Right kidney (tissue), 1 donor: ENCODE data around the gene VCAN.

Source experiments
- DNase-seq: peaks from one replicate; pipeline ENCODE4 v3.0.0-alpha.2; 2016

VCAN gene

DNA sequence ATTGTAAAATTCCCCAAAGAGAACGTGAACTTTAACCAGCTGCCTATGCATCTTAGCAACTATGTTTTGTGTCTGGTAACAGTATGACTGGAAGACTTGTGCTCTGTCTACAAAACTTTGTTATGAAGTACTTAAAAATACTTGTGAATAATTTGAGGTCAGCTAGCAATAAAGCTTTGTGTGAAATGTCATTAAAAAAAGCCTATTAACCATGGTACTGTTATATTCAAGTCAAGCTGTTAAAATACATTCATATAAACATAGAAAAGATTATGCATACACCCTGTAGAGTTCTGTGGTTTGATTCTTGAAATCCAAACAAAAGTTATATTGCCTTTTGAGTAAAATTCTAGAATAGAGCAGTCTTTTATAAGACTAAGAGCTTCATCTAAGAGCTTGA lies 60.1 kb downstream of the VCAN start:
- DNase-seq = no peak

DNA sequence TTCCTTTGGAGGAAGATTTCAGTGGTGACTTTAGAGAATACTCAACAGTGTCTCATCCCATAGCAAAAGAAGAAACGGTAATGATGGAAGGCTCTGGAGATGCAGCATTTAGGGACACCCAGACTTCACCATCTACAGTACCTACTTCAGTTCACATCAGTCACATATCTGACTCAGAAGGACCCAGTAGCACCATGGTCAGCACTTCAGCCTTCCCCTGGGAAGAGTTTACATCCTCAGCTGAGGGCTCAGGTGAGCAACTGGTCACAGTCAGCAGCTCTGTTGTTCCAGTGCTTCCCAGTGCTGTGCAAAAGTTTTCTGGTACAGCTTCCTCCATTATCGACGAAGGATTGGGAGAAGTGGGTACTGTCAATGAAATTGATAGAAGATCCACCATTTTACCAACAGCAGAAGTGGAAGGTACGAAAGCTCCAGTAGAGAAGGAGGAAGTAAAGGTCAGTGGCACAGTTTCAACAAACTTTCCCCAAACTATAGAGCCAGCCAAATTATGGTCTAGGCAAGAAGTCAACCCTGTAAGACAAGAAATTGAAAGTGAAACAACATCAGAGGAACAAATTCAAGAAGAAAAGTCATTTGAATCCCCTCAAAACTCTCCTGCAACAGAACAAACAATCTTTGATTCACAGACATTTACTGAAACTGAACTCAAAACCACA lies 67.4 kb downstream of the VCAN start:
- DNase-seq = no peak

DNA sequence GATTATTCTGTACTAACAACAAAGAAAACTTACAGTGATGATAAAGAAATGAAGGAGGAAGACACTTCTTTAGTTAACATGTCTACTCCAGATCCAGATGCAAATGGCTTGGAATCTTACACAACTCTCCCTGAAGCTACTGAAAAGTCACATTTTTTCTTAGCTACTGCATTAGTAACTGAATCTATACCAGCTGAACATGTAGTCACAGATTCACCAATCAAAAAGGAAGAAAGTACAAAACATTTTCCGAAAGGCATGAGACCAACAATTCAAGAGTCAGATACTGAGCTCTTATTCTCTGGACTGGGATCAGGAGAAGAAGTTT lies 67.9 kb downstream of the VCAN start:
- DNase-seq = no peak

DNA sequence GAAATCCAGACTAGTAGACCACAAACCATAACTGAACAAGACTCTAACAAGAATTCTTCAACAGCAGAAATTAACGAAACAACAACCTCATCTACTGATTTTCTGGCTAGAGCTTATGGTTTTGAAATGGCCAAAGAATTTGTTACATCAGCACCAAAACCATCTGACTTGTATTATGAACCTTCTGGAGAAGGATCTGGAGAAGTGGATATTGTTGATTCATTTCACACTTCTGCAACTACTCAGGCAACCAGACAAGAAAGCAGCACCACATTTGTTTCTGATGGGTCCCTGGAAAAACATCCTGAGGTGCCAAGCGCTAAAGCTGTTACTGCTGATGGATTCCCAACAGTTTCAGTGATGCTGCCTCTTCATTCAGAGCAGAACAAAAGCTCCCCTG lies 68.6 kb downstream of the VCAN start:
- DNase-seq = no peak

DNA sequence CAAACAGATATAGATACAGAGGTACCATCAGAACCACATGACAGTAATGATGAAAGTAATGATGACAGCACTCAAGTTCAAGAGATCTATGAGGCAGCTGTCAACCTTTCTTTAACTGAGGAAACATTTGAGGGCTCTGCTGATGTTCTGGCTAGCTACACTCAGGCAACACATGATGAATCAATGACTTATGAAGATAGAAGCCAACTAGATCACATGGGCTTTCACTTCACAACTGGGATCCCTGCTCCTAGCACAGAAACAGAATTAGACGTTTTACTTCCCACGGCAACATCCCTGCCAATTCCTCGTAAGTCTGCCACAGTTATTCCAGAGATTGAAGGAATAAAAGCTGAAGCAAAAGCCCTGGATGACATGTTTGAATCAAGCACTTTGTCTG lies 69.2 kb downstream of the VCAN start:
- no peak for DNase-seq

DNA sequence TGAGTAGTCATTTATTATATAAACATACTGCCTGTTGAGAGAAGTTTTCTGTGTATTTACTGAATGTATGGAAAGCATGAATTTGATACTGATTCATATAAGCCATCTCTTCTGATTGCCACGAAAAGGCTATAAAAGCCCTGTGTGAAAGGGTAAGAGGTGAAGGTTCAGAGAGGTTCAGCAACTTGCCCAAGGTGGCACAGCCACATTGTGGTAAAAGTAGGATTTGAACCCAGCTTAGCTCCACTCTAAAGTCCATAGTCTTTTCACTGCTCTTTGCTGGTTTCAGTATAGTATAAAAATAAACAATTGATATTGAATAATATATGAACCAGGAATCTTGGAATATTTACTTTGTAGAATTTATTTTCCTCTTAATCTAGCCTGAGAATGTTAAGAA lies 71.3 kb downstream of the VCAN start:
- no peak for DNase-seq

DNA sequence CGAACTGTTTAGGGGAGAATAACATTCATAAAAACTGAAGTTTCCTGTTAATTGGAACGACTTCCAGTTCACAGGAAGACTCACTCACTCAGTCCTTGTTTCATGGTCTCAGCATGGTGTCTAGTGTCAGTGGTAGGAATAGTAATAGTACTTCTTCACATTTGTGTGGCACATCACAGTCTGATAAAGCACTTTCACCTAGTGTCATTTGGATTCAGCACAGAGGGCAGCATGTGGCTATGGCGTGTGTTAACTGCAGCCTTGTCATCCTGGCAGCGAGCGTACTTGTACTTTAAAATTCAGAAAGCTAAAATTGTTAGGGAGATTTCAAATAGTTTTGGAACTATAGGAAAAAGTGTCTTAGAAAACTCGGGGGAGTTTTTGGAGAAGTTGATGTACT lies 72.4 kb downstream of the VCAN start:
- no peak for DNase-seq

DNA sequence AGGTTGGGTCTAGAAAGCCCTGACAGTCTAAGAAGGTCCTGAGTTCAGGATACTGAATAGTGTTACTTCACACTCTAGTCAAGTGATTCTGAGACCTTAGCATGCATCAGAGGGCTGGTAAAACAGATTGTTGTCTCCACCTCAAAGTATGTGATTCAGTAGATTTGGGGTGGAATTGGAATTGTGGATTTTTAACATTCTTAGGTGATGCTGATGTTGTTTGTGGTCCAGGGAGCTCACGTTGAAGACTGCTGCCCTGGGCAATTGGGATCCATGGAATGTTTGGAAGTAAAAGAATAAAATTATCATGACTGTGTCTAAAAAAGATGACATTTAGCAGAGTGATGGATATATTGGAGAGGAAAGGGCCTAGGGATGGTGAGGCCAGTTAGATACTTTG lies 75.6 kb downstream of the VCAN start:
- no peak for DNase-seq

DNA sequence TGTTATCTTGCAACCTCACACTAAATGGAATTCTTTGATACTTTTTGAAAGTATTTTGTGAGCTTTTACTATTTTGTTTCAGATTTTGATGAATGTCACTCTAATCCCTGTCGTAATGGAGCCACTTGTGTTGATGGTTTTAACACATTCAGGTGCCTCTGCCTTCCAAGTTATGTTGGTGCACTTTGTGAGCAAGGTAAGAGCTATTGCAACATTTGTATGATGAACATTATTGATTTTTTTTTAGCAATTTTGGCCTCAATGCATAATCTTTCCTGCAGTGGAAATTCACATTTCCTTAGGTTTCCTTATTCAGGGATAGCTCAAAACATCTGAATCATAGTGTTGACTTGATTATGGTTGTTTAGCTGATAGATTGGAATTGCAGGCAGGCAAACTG lies 76.3 kb downstream of the VCAN start:
- DNase-seq = no peak

DNA sequence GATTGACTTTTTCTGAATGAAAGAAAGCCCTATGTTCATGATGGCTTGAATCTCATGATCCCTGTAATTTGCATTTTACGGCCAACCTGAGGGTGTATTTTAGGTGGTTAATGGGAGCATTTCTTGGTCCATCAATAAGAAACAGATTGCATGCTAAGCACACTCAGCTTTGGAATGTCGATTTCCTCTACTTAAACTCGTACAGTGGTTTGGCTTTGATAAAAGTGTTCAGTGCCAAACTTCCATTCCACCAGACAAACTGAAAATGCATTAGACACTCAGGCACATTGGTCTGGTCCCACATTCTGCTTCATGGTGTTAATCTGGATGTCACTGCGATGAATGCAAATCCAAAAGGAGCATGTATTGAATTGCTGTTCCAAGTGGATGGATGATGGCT lies 77.0 kb downstream of the VCAN start:
- no peak for DNase-seq

DNA sequence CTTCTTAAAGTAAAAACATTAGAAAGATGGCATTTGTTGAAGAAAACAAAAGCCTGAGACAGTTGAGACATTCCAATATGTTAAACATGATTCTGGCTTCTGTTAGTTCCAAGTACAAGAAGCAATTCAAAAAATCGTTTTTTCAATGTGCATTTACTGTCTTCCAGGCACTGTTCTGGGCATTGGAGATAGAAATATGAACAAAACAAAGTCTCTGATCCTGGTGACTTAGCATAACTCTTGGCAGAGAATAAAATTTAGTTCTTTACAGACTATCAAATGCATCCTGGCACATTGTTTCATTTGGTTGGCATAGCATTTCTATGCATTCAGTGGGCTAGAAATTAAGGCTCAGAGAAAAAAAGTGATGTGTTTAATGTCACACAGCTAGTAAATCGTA lies 77.5 kb downstream of the VCAN start:
- no peak for DNase-seq

DNA sequence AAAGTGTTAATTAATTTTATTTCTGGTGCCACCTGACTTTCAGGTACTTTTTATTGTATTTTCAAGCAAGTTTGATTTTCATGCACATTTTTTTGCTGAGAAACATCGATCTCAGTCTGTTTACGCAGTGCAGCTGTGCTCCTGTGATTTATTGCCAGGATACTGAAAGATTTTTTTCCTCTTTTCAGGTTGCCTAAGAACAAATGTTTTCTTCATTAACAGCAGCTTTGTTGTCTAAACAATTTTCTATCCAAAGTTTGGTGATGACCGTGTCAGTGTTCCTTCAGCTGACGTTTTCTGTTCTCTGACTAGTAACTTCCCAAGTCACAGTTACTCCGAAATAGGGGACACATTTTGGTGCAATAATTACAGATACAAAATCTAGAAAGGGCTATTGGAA lies 78.1 kb downstream of the VCAN start:
- no peak for DNase-seq

DNA sequence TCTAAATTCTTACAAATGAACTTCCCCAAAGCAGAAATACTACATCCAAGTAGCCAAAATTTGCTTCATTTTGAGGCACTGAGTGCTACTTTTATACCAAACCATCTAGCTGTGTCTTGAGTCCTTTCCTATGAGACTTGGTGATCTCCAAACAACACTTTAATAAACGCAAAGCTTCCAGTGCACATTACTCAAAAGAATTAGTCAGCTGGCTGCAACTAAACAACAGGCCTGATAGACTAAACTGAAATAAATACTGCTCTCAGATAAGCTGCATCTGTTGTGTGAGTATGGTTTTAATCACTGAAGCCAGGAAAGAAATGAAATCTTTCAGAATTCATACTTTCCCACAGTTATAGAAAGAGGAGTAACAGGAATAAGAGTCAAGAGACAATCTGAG lies 80.3 kb downstream of the VCAN start:
- no peak for DNase-seq

DNA sequence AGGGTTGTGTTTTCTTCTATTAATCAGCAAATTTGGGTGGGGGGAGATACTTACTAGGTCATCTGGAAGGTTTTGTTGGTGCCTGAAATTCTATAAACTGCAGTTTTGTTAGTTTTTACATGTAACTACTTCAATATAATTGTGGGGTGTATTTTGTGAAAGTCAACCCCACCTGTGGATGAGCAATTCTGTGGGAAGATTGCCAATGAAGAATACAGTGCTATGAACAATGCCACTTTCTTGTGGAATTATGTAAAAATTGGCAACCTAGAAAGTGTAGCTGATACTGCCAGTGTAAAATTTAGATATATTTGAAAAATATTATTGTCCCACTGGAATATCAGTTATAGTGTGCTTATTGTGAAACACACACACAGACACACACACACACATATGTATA lies 80.7 kb downstream of the VCAN start:
- DNase-seq = no peak

DNA sequence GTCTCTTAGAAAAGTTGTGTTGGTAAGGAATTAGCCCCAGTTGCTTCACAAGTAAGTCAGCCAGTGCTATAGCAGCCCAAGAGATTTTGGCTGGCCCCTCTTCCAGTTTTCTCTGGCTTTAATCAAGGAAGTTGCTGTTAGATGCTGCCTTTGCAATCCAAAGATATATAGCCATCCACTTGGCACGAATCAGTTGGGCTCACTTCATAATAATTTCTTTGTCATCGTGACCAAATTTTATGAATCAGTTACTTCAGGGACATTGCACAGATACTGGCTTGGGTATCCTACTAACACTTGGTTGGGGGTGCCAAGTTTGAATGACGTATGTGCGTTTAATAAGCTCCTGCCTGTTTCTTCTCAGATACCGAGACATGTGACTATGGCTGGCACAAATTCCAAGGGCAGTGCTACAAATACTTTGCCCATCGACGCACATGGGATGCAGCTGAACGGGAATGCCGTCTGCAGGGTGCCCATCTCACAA lies 81.5 kb downstream of the VCAN start:
- DNase-seq = no peak

DNA sequence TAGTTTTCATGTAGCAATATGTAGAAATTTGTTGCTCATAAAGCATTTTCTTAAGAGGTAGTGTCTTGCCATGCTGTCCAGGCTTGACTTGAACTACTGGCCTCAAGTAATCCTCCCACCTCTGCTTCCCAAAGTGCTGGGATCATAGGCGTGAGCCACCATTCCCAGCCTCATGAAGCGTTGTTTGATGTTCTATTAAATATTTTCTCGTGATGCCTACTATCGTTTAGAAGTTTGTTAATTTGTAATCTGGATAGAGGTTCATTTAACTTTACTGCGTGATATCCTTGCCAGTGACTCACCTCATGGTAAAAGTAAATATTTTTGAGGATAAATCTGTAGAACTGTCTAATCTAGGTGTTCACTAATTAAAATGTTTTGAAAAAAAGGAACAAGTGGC lies 82.6 kb downstream of the VCAN start:
- DNase-seq = no peak

DNA sequence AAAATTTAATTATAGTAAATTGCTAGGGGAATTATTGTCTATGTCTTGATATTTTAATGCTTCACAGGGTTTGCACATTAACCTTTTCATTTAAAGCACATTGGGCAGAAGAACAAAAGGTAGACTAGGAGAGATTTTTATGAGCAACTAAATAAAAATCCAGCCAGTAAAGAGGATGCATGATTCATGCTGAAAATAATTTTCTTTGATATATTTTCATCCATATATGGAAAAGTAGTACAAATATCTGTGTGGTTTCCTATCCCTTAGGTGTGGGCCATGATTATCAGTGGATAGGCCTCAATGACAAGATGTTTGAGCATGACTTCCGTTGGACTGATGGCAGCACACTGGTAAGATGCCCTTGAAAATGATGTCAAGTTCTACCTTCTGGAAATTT lies 83.1 kb downstream of the VCAN start:
- no peak for DNase-seq

DNA sequence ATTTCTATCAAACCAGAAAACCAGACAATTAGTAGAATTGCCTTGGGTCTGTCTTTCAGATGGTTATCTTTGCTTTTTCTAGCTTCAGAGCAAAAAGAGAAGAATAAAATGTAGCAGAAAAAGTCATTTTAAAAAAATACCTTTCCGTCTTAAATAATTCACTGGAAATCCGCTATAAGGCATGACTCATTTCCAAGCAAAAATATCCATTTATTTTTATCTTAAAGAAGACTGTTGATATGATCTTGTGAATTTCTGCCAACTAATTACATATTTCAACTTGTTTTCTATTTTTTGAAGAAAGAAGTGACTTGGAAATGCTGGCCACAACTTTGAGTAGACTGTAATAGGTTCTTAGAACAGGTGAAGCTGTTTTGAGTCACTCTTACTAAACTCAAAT lies 83.7 kb downstream of the VCAN start:
- DNase-seq = no peak

DNA sequence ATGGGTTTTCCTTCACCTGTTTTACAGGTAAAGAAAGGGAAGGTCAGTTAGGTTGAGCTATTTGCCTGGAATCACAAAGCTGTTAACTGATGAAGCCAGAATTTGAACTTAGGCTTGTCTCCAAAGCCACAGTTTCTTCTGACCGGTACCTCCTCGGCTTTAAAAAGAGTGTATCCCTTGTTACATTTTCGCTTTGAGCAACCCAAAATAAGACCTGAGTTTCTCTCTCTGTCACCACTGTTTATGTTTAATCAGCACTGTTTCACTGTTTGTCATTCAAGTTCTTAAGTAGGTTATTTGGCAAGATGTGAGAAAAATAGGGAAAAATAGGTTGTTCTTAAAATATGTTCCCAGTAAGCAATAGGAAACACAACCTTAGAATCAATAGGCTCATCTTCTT lies 84.6 kb downstream of the VCAN start:
- DNase-seq = no peak

DNA sequence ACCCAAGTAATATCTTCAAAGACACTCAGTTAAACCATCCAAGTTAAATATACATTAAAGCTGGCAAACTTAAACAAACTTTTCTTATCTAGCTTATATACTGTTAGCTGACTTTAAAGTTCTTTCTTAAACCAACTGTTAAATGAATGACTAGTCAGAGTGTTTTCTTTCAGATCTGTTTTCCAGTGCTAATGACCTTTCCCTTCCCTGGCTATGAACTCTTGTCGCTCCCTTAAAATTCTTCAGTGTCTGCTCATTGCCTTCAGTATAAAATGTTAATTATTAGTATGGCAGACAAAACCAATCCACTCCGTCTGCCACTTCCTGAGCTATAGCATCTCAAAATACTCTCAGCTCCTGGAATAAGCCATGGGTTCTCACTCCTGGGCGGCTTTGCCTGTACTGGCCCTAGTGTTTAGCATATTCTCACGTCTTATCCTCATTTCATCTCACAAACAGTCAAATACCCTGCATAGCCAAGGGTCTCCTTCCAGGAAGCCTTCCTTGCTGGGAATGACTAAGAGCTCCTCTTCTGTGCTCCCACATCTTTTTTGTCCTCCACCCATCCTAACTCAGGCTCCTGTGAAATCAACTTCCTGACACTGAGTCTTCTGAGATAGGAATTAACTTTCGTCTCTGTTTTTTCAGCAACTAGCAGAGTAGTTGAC lies 87.7 kb downstream of the VCAN start:
- no peak for DNase-seq

DNA sequence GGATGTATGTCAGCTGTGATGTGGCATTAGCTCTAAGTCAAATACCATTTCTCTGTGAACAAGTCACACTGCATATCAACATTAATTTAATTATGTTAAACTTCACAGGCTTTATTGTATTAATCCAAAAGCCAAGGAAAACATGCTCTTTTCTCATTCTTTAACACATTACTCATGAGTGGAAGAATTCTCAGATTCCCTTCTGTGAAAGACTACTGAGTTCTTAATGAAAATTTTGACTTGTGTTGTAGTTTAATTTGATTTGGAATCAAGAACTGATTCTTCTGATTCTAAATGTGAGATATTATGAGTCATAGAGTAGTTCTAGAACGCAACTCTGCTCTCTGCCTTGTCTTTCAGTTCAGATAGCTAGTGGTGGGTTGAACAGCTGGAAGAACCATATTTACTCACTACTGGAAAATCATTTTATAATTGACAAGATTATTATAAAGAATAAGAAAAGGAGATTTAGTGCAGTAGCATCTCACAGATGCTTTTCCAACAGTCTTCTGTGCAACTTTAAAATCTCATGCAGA lies 90.6 kb downstream of the VCAN start:
- no peak for DNase-seq

DNA sequence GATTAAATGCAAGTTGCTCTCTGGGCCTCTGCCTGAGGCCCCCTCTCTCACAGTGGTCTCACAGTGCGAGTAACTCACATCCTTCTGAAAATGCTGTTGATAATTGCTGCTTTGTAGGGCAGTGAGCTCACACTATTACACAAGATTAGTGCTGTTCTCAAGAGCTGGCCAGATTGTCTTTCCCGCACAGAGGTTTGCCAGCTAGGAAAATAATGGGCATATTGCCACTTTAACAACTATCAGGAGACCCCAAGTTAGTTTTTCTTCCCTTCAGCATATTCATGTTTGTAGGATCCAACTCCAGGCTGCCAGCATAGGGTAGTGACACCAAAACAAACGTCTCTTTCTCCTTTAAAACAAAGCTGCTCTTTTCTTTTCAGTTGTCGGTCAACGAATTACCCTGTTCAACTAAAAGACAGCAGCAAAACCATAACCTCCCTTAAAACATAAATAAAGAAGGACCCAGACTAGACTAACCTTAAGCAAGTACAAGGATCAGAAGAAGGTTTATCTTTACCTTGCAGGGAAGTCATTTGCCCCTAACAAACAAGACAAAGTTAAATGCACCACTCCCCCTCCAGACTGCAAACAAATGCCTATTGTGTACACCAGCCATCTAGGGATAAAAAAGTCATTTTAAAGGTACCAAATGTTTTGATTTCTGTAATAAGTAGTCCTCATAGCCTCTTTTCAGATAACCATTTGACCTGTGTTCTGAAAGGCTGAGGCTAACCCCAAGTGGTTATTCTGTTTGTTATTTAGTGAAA lies 91.4 kb downstream of the VCAN start:
- no peak for DNase-seq

DNA sequence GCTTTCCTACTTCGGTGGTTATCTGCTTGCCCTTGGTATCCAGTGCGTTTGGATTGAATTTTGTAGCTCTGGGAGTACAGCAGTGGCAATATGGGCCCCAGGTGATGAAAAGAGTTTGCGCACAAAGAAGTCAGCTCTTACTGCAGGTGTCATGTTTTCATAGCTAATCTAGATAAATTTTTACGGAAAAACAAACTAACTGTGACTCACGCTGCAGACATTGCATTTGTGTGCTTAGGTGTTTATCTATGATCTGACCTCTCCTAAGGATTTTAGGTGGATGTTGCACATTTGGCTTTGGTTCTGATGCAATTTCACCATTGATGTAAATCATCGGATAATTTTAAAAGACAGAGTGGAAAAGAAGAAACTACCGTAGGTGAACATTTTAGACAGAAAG lies 92.1 kb downstream of the VCAN start:
- no peak for DNase-seq
